Measurements from ENCODE around the gene CDK1. TPM values are rescaled to one million over a fixed set of nuclear protein-coding genes. Genes with fewer than 3 reads are reported as not detected.

Gene CDK1
- total and polyA plus RNA-seq, 2 of the 8 experiments (the other 6 are each of a cell fraction or from before 2014, with no cell fraction given) = 29.4 to 111 TPM

DNA sequence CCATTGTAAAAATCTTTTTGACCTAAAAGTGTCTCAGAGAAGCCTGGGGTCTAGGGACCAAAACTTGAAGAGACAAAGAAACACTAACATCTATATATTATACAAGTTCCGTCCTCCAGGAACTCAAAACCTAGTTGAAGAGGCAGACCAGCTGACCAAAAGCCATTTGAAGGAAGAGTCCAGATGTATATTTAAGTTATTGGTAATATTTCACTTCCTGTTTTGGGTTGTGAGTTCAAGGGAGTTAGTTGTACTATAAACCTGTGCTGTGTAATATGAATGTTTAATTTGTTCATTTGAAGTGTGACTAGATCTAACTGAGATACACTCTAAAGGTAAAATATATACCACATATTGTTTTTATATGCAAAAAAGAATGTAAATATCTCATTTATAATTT, 45.0 kb downstream of the CDK1 start:
- no peak overlapping the region for H3K9ac ChIP-seq (replicated peaks in 1 of 4; ENCODE audit: extremely low read depth in 1 of 4, low read depth in 3 of 4, low read length in 3 of 4)
- no peak overlapping the region for H3K4me2 ChIP-seq (ENCODE audit: insufficient read depth in 1 of 2, low read depth in 2 of 2, low read length in 2 of 2)
- ChIA-PET CTCF (ENCODE audit: partially characterized antibody) (interaction anchor here (0.5 to 1.3 kb wide), 3 partner anchors 48 to 941 kb away, joined by 3 to 5 read pairs (median 3); no protein-coding TSS in a partner anchor), POLR2A (ENCODE audit: partially characterized antibody) (interaction anchor here (0.8 kb wide), 1 partner anchor 44 kb away, joined by 3 read pairs; no protein-coding TSS in a partner anchor)
- no peak overlapping the region for H2AK5ac ChIP-seq (ENCODE audit: low read depth, low read length)
- H3K27me3 ChIP-seq (replicated peaks in 1 of 4; ENCODE audit: control insufficient read depth in 3 of 4, extremely low read depth in 1 of 4, insufficient read depth in 3 of 4, low read length in 3 of 4) = no peaks in the 10 kb centered on the region
- no peak overlapping the region for H3K4ac ChIP-seq (replicated peaks; ENCODE audit: insufficient read length, low read depth, low read length)
- whole genome bisulfite sequencing, 2 experiments (ENCODE audit: extremely low coverage in 1 of 2, insufficient coverage in 1 of 2, insufficient read length in 1 of 2, insufficient replicate concordance in 2 of 2, low coverage in 1 of 2, low lambda C conversion rate in 2 of 2, missing lambda C conversion rate in 1 of 2) = 95% methylated on average over 1 of the region's 1 CpG; no CpG with 5 or more reads in 1 of the 2 experiments
- H2BK15ac ChIP-seq (ENCODE audit: low read length) = no peak overlapping the region
- FAIRE-seq (no peak), DNase-seq (ENCODE audit: low read depth in 1 of 2, low spot score in 2 of 2) (no peak)
- no peak overlapping the region for H4K8ac ChIP-seq (ENCODE audit: extremely low read depth, insufficient read depth, low read length)
- no peak overlapping the region for H2BK120ac ChIP-seq (replicated peaks; ENCODE audit: low read depth, low read length)
- no peak overlapping the region for H3K27ac ChIP-seq (ENCODE audit: low read depth, low read length)
- H4K5ac ChIP-seq (ENCODE audit: insufficient read length, low read depth, low read length) = no peak overlapping the region
- no peak overlapping the region for H3K18ac ChIP-seq (ENCODE audit: extremely low read depth, low read length)
- no peak overlapping the region for H3K4me3 ChIP-seq (ENCODE audit: extremely low read depth in 1 of 4, insufficient read depth in 2 of 4, low read depth in 3 of 4, low read length in 4 of 4)
- no peak overlapping the region for H2BK20ac ChIP-seq (ENCODE audit: low read length)
- no peak overlapping the region for H2AFZ ChIP-seq (ENCODE audit: low read length)
- H3K14ac ChIP-seq (ENCODE audit: insufficient read length) = no peak overlapping the region
- H4K91ac ChIP-seq (replicated peaks; ENCODE audit: insufficient read length, low read length) = no peak overlapping the region
- H3K23ac ChIP-seq (ENCODE audit: insufficient read length) = no peak overlapping the region
- no peaks in the 10 kb centered on the region for H3K79me2 ChIP-seq (ENCODE audit: control insufficient read depth in 1 of 2, insufficient read depth in 2 of 2, low read length in 2 of 2)
- H4K20me1 ChIP-seq (replicated peaks in 1 of 2; ENCODE audit: control insufficient read depth in 1 of 2, insufficient read depth in 2 of 2, low read length in 2 of 2) = no peaks in the 10 kb centered on the region
- H3K79me1 ChIP-seq (ENCODE audit: low read depth, low read length) = no peaks in the 10 kb centered on the region
- H3K23me2 ChIP-seq (ENCODE audit: low read depth, low read length) = no peaks in the 10 kb centered on the region
- H3K36me3 ChIP-seq (ENCODE audit: control insufficient read depth in 2 of 4, insufficient read depth in 4 of 4, low read length in 3 of 4) = no peaks in the 10 kb centered on the region
- H3K4me1 ChIP-seq (replicated peaks in 1 of 4; ENCODE audit: control insufficient read depth in 3 of 4, insufficient read depth in 4 of 4, low read length in 3 of 4) = peaks cover 0 to 3% (median 0%) of the 10 kb centered on the region in 4 experiments; a peak in 1 of 7 replicates
- H3K56ac ChIP-seq (replicated peaks; ENCODE audit: insufficient read length, low read depth, low read length) = no peak overlapping the region
- H3K9me3 ChIP-seq (ENCODE audit: insufficient read depth in 2 of 2, low read depth in 1 of 2, low read length in 1 of 2) = no peaks in the 10 kb centered on the region
- H2BK12ac ChIP-seq (ENCODE audit: low read depth, low read length) = no peak overlapping the region
- no peak overlapping the region for H2BK5ac ChIP-seq (ENCODE audit: low read depth, low read length)
- TF ChIP-seq SP4 (IDR thresholded peaks at IDR 0.05; ENCODE audit: low read length) = no peak
- TF ChIP-seq SIX5 (IDR thresholded peaks at IDR 0.05; ENCODE audit: low read depth, low read length) = no peak
- TF ChIP-seq JUN (IDR thresholded peaks at IDR 0.05; ENCODE audit: low read depth, low read length) = no peak
- TF ChIP-seq SIN3A (conservative IDR thresholded peaks at IDR 0.05 in 1 of 2, IDR thresholded peaks at IDR 0.05 in 1 of 2; ENCODE audit: low read depth in 1 of 2, low read length in 2 of 2) = no peak
- no peak for TF ChIP-seq FOSL1 (IDR thresholded peaks at IDR 0.05; ENCODE audit: insufficient read depth, low read depth, low read length)
- no peak for TF ChIP-seq CBX8 (IDR thresholded peaks at IDR 0.05; ENCODE audit: borderline replicate concordance, low read depth, low read length)
- no peak for TF ChIP-seq NANOG (IDR thresholded peaks at IDR 0.05; ENCODE audit: insufficient read depth, low read depth, low read length, poor library complexity, severe bottlenecking)
- TF ChIP-seq POLR2A (IDR thresholded peaks at IDR 0.05; ENCODE audit: control extremely low read depth in 1 of 2, low read depth in 2 of 2, low read length in 2 of 2) = no peak
- TF ChIP-seq, protein P1, sequence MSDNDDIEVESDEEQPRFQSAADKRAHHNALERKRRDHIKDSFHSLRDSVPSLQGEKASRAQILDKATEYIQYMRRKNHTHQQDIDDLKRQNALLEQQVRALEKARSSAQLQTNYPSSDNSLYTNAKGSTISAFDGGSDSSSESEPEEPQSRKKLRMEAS (IDR thresholded peaks at IDR 0.05) = no peak
- no peak for TF ChIP-seq EGR1 (IDR thresholded peaks at IDR 0.05; ENCODE audit: borderline replicate concordance, low read depth, low read length)
- TF ChIP-seq KDM1A (IDR thresholded peaks at IDR 0.05; ENCODE audit: borderline replicate concordance, low read length) = no peak
- TF ChIP-seq CREB1 (IDR thresholded peaks at IDR 0.05) = no peak

Data from H1 (cell line).